Activated naive CD4-positive, alpha-beta T cell treated with anti-CD3 and anti-CD28 coated beads for 36 hours (primary cell): ENCODE results near the gene NID2. TPM values are rescaled to one million over a fixed set of nuclear protein-coding genes. Genes with fewer than 3 reads are reported as not detected.

Experiments
- CTCF ChIA-PET: fragments of 350-600 bp; sonication (Branson Sonifier 250); formaldehyde crosslinking; loops from one replicate; lab custom pipeline; 2021; ENCODE audit warnings: antibody characterized with exemption; lab: Charles Lee
- DNase-seq: peaks from one replicate; pipeline ENCODE4 v3.0.0-alpha.2; 2020
- H3K27ac Mint-ChIP-seq: one replicate; pipeline ENCODE4 v1.8.0; 2021; ENCODE audit warnings: mild to moderate bottlenecking, mixed read lengths
- H3K27me3 Mint-ChIP-seq: one replicate; pipeline ENCODE4 v1.8.0; 2021; ENCODE audit warnings: low read depth, mixed read lengths
- H3K36me3 Mint-ChIP-seq: one replicate; pipeline ENCODE4 v1.8.0; 2021; ENCODE audit warnings: low read depth, mixed read lengths
- H3K4me1 Mint-ChIP-seq: one replicate; pipeline ENCODE4 v1.8.0; 2021; ENCODE audit warnings: low read depth, mixed read lengths
- H3K4me3 Mint-ChIP-seq: one replicate; pipeline ENCODE4 v1.8.0; 2021; ENCODE audit warnings: mild to moderate bottlenecking, moderate library complexity, mixed read lengths
- H3K9me3 Mint-ChIP-seq: one replicate; pipeline ENCODE4 v1.8.0; 2021; ENCODE audit warnings: mixed read lengths
- intact Hi-C: fragments of 100-400 bp; cut with micrococcal nuclease; formaldehyde crosslinking; loops from one replicate; pipeline ENCODE4 v1.15.1; 2023
- total RNA-seq, 2 experiments: library from RNA; stranded (reverse); gene quantifications; one replicate each; pipeline ENCODE4 v1.2.3, GENCODE V29; 2021

Gene NID2
- total RNA-seq, 2 experiments from 2014 or later: not detected

DNA sequence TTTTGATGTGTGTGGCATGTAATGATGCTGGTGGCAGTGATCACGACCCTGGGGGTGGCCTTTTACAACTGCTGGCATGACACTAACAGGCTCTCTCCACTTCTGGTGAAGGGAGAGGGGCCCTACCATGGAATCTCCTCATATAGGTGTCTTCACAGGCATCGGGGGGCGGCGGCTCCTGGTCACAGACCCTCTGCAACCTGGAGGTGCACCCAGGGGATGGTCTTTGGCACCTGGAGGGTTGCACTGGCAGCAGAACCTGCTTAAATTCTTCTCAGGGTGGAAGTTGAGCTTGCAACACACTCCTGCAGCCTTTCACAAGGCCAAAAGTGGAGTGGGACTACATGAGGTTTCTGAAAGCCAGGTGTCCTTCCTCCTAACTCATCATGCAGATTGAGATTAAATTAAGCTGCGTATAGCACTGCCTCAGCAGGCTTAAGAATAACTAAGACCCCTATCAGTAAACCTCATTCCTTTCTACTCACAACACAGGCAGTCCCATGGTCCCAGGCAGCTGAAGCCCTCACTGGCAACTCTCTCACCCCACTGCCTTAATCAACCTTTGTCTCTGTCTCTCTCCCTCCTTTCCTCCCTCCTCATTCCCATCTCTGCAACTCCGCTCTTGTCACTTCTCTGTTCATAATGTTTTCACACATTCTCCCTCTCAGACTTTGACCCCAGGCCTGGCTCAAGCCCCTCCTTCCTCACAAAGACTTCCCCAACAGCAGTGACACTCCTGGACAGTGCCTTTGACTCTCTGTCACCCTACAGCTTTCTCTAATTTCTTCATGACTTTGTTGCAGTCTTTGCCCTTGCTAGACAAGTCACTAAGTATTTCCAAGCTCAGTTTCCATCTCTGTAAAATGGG lies 18.9 kb downstream of the NID2 start:
- Mint-ChIP-seq H3K27me3 (peaks cover 3% of the 10 kb centered on the region), H3K27ac (no peak overlapping the region), H3K36me3 (no peaks in the 10 kb centered on the region), H3K4me1 (peaks cover 12% of the 10 kb centered on the region), H3K9me3 (no peaks in the 10 kb centered on the region), H3K4me3 (no peak overlapping the region)
- no peak for DNase-seq
- CTCF ChIA-PET: no interaction called here
- intact Hi-C loops: no loop called here

DNA sequence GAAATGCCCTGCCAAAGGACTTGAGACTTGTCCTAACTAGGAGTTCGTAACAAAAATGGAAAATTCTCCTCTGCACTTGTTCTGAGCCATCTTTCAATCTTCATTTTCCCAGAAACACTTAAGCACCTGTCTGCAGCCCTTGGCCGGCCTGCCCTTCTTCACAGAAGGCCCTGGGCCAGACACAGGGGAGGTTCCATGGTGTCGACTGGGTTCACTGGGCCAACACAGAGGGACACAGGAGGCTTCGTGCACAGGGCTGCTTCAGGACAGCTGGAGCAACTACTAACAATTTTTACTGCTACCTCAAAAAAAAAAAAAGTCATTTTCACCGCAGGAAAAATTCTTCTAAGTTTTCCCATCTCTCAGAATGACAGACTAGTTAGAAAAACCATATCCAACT lies 19.6 kb downstream of the NID2 start:
- CTCF ChIA-PET: no interaction called here
- no peaks in the 10 kb centered on the region for H3K9me3 Mint-ChIP-seq
- DNase-seq: no peak
- H3K36me3 Mint-ChIP-seq: no peaks in the 10 kb centered on the region
- peaks cover 16% of the 10 kb centered on the region for H3K4me1 Mint-ChIP-seq
- H3K27ac Mint-ChIP-seq: no peak overlapping the region
- H3K27me3 Mint-ChIP-seq: no peaks in the 10 kb centered on the region
- H3K4me3 Mint-ChIP-seq: no peak overlapping the region
- intact Hi-C loops: no loop called here

DNA sequence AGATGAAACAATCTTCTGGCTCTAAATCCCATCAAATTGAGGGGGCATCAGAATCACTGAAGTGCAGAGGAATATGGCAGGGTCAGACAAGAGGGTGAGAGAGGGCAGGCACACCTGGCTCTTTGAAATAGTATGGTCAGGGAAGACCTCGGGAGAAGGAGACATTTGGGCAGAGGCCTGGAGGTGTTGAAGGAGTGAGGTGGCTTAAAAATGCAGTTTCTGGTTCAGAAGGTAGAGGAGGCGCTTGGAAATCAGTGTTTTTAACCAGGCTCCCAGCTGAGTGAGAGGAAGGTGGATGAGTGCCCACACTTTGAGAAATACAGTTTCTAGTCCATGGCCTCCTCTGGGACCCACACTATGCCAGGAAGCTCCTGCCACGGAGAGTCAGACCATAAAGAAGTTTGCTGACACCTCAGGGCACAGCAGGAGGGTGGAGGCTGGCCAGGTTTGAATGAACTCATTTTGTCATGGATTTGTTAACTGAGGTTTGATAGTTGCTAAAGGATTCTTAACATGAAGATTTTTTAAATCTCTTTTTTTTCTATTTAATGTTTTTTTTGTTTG lies 20.1 kb downstream of the NID2 start:
- H3K4me1 Mint-ChIP-seq: peaks cover 18% of the 10 kb centered on the region
- H3K9me3 Mint-ChIP-seq: no peaks in the 10 kb centered on the region
- intact Hi-C loops: no loop called here
- H3K27ac Mint-ChIP-seq: no peak overlapping the region
- no peaks in the 10 kb centered on the region for H3K27me3 Mint-ChIP-seq
- H3K4me3 Mint-ChIP-seq: no peak overlapping the region
- CTCF ChIA-PET: interaction anchor here (1.1 kb wide), 1 partner anchor 224 kb away, joined by 3 read pairs; no protein-coding TSS in a partner anchor
- H3K36me3 Mint-ChIP-seq: no peaks in the 10 kb centered on the region
- DNase-seq: no peak

DNA sequence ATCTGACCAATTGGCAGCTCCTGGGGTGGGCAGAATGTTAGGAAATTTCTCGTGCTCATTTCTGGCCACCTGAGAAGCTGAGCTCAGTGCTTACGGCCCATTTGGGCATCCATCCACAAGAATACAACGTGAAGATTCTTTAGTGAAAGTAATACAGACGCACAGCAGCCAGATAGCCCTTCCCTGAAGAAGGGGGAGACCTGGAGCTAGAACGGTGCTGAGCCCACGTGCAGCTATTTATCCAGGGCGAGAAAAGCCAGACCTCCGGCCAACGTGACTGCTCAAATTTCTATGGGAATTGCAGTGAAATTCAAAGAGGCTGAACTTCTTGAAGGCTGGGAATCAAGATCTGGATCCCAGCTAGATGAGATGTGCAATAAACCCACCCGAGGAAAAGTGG lies 20.7 kb downstream of the NID2 start:
- no peaks in the 10 kb centered on the region for H3K36me3 Mint-ChIP-seq
- H3K4me3 Mint-ChIP-seq: no peak overlapping the region
- intact Hi-C loops: no loop called here
- DNase-seq: no peak
- H3K4me1 Mint-ChIP-seq: peaks cover 19% of the 10 kb centered on the region
- H3K27me3 Mint-ChIP-seq: no peaks in the 10 kb centered on the region
- CTCF ChIA-PET: interaction anchor here (1.1 kb wide), 1 partner anchor 224 kb away, joined by 3 read pairs; no protein-coding TSS in a partner anchor
- no peak overlapping the region for H3K27ac Mint-ChIP-seq
- no peaks in the 10 kb centered on the region for H3K9me3 Mint-ChIP-seq

DNA sequence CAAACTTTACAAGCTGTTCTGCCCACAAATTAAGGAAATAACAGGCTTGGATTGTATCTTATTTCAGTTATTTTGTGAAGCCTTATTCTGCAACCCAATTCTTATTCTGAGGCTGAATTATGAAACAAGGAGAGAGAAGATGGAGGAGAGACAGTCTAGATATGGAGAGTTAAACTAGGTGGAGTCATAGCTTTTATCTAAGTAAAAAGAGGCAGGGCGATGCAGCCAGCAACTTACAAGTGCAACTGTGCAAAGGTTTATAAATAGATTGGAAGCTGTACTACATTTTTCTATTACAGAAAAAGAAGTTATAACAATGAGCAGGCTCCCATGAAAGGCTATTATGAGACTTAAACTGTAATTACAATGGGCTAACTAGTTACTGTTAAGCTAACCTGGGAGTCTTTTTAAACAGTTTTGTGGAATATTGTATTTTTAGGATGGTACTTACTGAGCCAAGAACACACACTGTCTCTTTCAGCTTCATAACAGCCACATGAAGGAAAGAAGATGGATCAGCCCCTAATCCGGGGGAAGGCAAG lies 22.4 kb downstream of the NID2 start:
- Mint-ChIP-seq H3K27ac (no peak overlapping the region), H3K4me1 (peaks cover 19% of the 10 kb centered on the region), H3K9me3 (no peaks in the 10 kb centered on the region), H3K4me3 (no peak overlapping the region), H3K27me3 (no peaks in the 10 kb centered on the region), H3K36me3 (no peaks in the 10 kb centered on the region)
- CTCF ChIA-PET: interaction anchor here (0.6 to 1.2 kb wide), 5 partner anchors 13 to 341 kb away, joined by 3 to 5 read pairs (median 3); no protein-coding TSS in a partner anchor
- intact Hi-C loops: no loop called here
- DNase-seq: no peak

DNA sequence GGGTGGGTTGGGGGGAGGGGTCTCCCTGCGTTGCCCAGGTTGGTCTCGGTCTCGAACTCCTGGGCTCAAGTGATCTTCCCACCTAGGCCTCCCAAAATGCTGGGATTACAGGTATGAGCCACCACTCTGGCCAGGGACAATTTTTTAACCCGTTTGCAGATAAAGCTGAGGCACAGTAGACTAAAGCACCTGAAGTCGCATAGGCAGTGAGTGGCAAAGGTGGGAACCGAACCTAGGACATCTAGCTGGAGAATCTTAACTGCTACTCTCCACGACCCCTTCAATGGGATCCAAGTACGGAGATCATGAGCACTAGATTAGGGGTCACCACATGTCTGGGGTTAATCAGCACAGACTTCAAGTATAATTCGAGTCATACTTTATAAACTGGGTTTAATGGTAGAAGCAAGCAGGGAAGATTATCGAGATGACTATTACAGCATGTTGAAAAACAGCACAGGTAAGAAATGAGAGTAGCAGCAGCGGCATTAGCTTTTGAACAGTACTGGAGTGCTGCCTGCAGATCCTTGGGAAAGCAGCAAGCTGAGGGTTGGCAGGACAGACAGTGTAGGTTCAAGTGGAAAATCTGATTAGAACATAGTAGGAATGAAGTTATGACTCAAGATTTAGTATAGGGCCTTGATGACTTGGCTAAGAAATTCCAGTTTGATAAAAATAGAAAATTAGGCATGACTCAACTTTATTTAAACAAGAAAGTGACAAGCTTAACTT lies 23.9 kb downstream of the NID2 start:
- Mint-ChIP-seq H3K36me3 (no peaks in the 10 kb centered on the region), H3K9me3 (no peaks in the 10 kb centered on the region), H3K4me1 (peaks cover 19% of the 10 kb centered on the region), H3K4me3 (no peak overlapping the region), H3K27me3 (no peaks in the 10 kb centered on the region), H3K27ac (peak overlapping the region; percentile 46)
- intact Hi-C loops: no loop called here
- peak; percentile 15 for DNase-seq
- CTCF ChIA-PET: interaction anchor here (1.0 to 3.2 kb wide), 7 partner anchors 12 to 86 kb away, joined by 3 to 13 read pairs (median 4); no protein-coding TSS in a partner anchor

DNA sequence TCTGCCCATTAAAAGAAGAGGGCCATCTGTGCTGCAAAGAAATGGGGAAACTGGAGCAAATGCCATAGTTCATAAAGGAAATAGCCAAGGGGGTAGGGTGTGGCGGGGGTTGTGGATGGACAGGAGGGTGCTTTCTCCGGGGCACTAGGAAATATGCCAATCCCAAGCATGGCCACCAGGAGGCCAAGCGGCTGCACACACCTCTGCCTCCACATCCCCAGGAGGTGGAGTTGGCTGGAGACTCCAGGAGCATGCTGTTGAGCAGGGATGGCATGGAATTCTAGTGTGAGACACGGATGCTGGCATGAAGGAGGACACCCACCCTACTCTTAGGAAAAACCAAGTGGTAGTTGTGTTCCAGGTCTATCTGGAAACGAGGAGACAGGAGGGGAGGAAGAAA lies 25.2 kb downstream of the NID2 start:
- Mint-ChIP-seq H3K4me1 (peaks cover 19% of the 10 kb centered on the region), H3K27ac (no peak overlapping the region), H3K9me3 (no peaks in the 10 kb centered on the region), H3K27me3 (no peaks in the 10 kb centered on the region), H3K4me3 (no peak overlapping the region), H3K36me3 (no peaks in the 10 kb centered on the region)
- DNase-seq: peak; percentile 48
- CTCF ChIA-PET: interaction anchor here (0.6 to 3.2 kb wide), 11 partner anchors 9 to 263 kb away, joined by 3 to 13 read pairs (median 4); no protein-coding TSS in a partner anchor
- intact Hi-C loops: loop anchor here (1.0 kb wide), 2 partner anchors 88 to 229 kb away; no protein-coding TSS in a partner anchor

DNA sequence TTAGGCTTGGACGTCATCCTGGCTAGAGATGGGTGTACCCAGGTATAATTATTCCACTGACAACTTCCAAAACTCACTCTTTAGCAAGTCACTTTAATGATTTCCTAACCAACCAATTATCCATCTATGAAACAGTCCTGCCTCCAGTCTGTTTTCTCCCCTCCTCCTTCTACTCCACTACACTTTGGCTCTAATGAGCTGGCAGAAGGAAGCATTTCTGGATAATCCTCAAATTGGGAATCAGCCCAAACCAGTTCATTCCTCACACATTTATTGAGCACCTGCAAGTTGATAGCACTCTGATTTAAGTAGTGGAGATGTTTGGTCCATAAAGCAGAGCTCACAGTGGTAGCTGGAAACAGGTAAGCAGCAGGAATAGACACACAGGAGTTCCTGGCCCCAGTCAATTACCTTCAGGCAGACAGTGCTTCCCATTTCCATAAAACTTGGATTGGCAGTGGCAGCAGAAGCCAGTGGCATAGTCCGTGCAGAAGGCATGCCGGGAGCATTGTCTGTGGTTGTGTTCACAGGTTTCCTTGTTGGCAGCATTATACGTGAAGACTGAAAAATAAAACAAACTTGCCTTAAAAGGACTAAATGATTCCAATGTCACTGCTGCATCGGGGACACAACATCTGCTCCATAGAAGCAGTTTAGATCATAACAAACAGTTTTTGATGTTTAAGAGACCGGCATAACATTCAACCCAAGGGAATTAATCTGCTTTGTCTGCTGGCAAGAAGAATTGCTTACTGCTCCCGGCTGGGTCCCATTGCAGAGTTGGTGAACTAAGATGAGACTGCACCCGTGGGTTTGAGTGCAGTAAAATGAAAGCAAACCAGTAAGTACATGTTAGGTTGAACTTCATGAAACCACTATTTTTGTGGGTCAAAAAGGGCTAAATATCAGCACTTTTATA lies 26.2 kb downstream of the NID2 start:
- Mint-ChIP-seq H3K4me1 (peaks cover 19% of the 10 kb centered on the region), H3K9me3 (no peaks in the 10 kb centered on the region), H3K27me3 (no peaks in the 10 kb centered on the region), H3K36me3 (no peaks in the 10 kb centered on the region), H3K27ac (no peak overlapping the region), H3K4me3 (no peak overlapping the region)
- intact Hi-C loops: loop anchor here (1.0 kb wide), 2 partner anchors 89 to 230 kb away; no protein-coding TSS in a partner anchor
- CTCF ChIA-PET: interaction anchor here (0.6 to 3.2 kb wide), 7 partner anchors 14 to 262 kb away, joined by 3 to 13 read pairs (median 4); no protein-coding TSS in a partner anchor
- DNase-seq: no peak

DNA sequence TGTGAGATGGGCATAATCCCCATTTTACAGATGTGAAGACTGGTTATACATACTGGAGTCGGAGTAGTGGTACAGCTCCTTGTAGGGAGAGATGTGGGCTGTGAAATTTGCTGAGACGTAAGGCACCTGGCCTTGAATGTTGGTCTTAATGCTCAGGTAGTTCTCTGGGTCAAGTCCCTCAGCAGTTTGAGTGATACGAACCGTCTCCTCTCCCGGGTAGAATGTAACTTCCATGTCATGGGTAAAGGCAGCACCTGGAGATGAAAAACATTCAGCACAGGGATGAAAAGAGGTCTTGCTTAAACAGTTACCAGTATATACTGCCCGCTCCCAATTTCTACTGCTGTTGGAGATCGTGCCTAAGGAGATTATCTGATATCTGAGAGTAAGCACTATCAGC lies 28.3 kb downstream of the NID2 start:
- Mint-ChIP-seq H3K27me3 (no peaks in the 10 kb centered on the region), H3K27ac (no peak overlapping the region), H3K36me3 (no peaks in the 10 kb centered on the region), H3K9me3 (peaks cover 1% of the 10 kb centered on the region), H3K4me1 (peaks cover 13% of the 10 kb centered on the region), H3K4me3 (no peak overlapping the region)
- CTCF ChIA-PET: interaction anchor here (0.9 to 1.3 kb wide), 3 partner anchors 9 to 362 kb away, joined by 3 read pairs; no protein-coding TSS in a partner anchor
- intact Hi-C loops: no loop called here
- no peak for DNase-seq

DNA sequence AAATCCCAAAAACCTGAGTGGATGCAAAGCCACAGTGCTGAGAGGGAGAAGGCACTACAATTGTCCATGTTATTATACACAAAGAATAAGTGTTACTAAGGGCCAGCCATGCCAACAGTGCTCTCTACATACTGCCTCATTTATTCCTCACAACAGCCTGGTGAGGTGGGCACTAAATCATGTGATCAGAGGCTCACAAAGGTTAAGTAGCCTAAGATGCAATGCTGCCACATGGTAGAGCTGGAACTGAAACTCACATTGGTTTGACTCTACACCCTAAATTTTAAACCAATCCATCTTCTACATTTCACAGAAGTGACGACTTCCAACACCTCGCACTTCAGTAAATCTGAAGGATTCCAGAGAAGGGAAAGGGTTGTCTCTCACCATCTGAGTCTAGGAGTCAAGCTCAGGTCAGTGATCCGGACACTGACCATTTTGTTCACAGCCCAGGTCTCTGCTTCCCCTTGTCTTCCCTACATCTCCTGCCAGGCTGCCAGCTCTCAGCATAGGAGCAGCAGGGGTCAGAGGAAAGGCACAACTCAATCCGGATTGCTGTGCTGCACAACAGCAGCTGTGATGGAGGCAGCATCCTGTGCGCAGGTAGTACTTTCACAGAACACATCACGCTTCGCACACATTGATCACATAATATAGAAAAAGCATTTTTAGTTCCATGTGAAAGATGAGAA lies 29.6 kb downstream of the NID2 start:
- H3K4me1 Mint-ChIP-seq: peaks cover 2% of the 10 kb centered on the region

More for the DNA sequence above, 29.6 kb downstream of the NID2 start:
- H3K4me3 Mint-ChIP-seq: no peak overlapping the region
- no peaks in the 10 kb centered on the region for H3K27me3 Mint-ChIP-seq
- CTCF ChIA-PET: no interaction called here
- no peak for DNase-seq
- H3K36me3 Mint-ChIP-seq: no peaks in the 10 kb centered on the region
- H3K9me3 Mint-ChIP-seq: peaks cover 1% of the 10 kb centered on the region
- no peak overlapping the region for H3K27ac Mint-ChIP-seq
- intact Hi-C loops: no loop called here
